Upper lobe of left lung (tissue), 6 donors: ENCODE results near the gene EPHA8. TPM values are rescaled to one million over a fixed set of nuclear protein-coding genes. Genes with fewer than 3 reads are reported as not detected.

Source experiments
- ATAC-seq, 2 donors: fragments of 200-7000 bp; cut with Tn5 transposase; one replicate each; pipeline ENCODE4 v1.9.1; 2022; ENCODE audit warnings: mild to moderate bottlenecking in 2 of 2, moderate library complexity in 2 of 2; ENCODE audit not compliant: low FRiP score in 2 of 2
- DNase-seq, 2 donors: peaks; one replicate each; pipeline ENCODE4 v3.0.0-alpha.2; 2019 to 2020
- H3K27ac ChIP-seq, 4 donors: fragments of 200-600 bp; sonication (generic); one replicate each; pipeline ENCODE4 v1.5.1; 2016 to 2019
- H3K27me3 ChIP-seq, 4 donors: fragments of 200-600 bp; sonication (generic); one replicate each; pipeline ENCODE4 v1.5.1; 2017 to 2019
- H3K36me3 ChIP-seq, 4 donors: fragments of 200-600 bp; sonication (generic); one replicate each; pipeline ENCODE4 v1.5.1; 2016 to 2019
- H3K4me1 ChIP-seq, 4 donors: fragments of 200-600 bp; sonication (generic); one replicate each; pipeline ENCODE4 v1.5.1; 2018 to 2019
- H3K4me3 ChIP-seq, 4 donors: fragments of 200-600 bp; sonication (generic); one replicate each; pipeline ENCODE4 v1.5.1; 2017 to 2019; ENCODE audit warnings: mild to moderate bottlenecking in 2 of 4, moderate library complexity in 1 of 4
- H3K9me3 ChIP-seq, 4 donors: fragments of 200-600 bp; sonication (generic); one replicate each; pipeline ENCODE4 v1.5.1; 2018 to 2019
- EP300 ChIP-seq, 4 donors: sonication (generic); formaldehyde crosslinking; IDR thresholded peaks; one replicate each; pipeline ENCODE4 v1.5.1; 2017; ENCODE audit warnings: antibody characterized with exemption in 4 of 4, control low read depth in 2 of 4
- POLR2A ChIP-seq, 4 donors: fragments of 450-650 bp; IDR thresholded peaks; one replicate each; pipeline ENCODE4 v1.5.1; 2016 to 2017; ENCODE audit warnings: antibody characterized with exemption in 4 of 4, mild to moderate bottlenecking in 2 of 4
- POLR2AphosphoS5 ChIP-seq, 2 donors: sonication (generic); formaldehyde crosslinking; IDR thresholded peaks; one replicate each; pipeline ENCODE4 v1.5.1; 2017; ENCODE audit warnings: antibody characterized with exemption in 2 of 2
- WGBS, 2 donors: methylation state at CpG; one replicate each; pipeline ENCODE4 v1.1.5; 2017 to 2018; 5-methylcytosine and 5-hydroxymethylcytosine counted together
- total RNA-seq, 6 donors: library from RNA; depleted of rRNA in 4 of 6; stranded (reverse); fragments of >200 nt in 4 of 6; gene quantifications; one replicate each; pipeline versions ENCODE4 v1.1.0 to v1.2.1, GENCODE V29; 2016 to 2021
- TF ChIP-seq, protein P1 (sequence below), 6 experiments: fragments of 450-650 bp in 4 of 6; fragments of 200-600 bp in 2 of 6; sonication (generic) in 2 of 6; IDR thresholded peaks; one replicate each; pipeline ENCODE4 v1.5.1; 2016 to 2019; ENCODE audit warnings: antibody characterized with exemption in 6 of 6
- donor health status: DM: no; HTN: no; CAD: no; lungs with moderate emphysema.
- donor health status: DM: no; HTN: yes; CAD: no; lungs with severe emphysema.

Gene EPHA8
- total RNA-seq, 6 donors from 2014 or later = not detected

DNA sequence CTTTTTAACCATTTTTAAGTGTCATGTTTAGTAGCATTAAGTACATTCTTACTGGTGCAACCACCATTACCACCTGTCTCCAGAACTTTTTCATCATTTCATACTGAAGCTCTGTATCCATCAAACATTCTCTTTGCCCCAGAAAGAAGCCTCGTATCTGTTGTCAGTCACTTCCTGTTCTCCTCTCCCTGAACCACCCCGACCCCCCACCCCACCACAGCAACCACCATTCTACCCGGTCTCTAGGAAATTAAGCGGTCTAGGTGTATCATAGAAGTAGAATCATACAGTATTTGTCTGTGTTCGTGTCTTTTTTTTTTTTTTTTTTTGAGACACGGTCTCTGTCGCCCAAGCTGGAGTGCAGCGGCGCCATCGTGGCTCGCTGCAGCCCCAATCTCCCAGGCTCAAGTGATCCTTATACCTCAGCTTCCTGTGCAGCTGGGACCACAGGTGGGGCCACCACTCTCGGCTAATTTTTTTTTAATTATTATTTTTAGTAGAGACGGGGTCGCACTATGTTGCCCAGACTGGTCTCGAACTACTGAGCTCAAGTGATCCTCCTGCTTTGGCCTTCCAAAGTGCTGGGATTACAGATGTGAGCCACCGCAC is 23.7 kb upstream of the EPHA8 start:
- Histone ChIP-seq H3K36me3 (no peaks in the 10 kb centered on the region), H3K9me3 (no peaks in the 10 kb centered on the region), H3K27me3 (no peaks in the 10 kb centered on the region), H3K4me1 (no peaks in the 10 kb centered on the region), H3K4me3 (no peak overlapping the region), H3K27ac (no peak overlapping the region)
- no peak for ATAC-seq
- TF ChIP-seq, protein P1, sequence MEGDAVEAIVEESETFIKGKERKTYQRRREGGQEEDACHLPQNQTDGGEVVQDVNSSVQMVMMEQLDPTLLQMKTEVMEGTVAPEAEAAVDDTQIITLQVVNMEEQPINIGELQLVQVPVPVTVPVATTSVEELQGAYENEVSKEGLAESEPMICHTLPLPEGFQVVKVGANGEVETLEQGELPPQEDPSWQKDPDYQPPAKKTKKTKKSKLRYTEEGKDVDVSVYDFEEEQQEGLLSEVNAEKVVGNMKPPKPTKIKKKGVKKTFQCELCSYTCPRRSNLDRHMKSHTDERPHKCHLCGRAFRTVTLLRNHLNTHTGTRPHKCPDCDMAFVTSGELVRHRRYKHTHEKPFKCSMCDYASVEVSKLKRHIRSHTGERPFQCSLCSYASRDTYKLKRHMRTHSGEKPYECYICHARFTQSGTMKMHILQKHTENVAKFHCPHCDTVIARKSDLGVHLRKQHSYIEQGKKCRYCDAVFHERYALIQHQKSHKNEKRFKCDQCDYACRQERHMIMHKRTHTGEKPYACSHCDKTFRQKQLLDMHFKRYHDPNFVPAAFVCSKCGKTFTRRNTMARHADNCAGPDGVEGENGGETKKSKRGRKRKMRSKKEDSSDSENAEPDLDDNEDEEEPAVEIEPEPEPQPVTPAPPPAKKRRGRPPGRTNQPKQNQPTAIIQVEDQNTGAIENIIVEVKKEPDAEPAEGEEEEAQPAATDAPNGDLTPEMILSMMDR (IDR thresholded peaks at IDR 0.05) = no peak
- no peak for TF ChIP-seq EP300 (IDR thresholded peaks at IDR 0.05)
- TF ChIP-seq POLR2A (IDR thresholded peaks at IDR 0.05) = no peak
- TF ChIP-seq POLR2AphosphoS5 (IDR thresholded peaks at IDR 0.05) = no peak
- WGBS, 2 donors = 73 to 75% methylated on average over 16 of the region's 16 CpGs
- no peak for DNase-seq

DNA sequence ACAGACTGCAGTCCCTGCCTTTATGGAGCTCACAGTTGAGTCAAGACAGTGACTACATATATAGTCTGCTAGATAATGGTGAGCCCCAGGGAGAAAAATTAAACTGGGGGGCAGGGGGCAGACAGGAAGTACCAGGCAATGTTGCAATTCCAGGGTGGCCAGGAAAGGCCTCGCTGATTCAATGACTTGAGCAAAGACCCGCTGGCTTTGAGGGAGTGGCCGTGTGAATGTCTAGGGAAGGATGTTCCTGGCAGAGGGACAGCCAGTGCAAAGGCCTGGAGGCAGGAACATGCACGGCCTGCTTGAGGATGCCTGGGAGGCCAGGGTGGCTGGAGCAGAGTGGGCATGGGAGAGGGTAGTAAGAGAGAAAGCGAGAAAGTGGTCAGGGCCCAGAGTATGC is 23.0 kb upstream of the EPHA8 start:
- TF ChIP-seq POLR2A (IDR thresholded peaks at IDR 0.05) (no peak), POLR2AphosphoS5 (IDR thresholded peaks at IDR 0.05) (no peak), EP300 (IDR thresholded peaks at IDR 0.05) (no peak)
- TF ChIP-seq, protein P1 (IDR thresholded peaks at IDR 0.05) = no peak
- Histone ChIP-seq H3K4me3 (no peak overlapping the region), H3K27me3 (no peaks in the 10 kb centered on the region), H3K4me1 (no peaks in the 10 kb centered on the region), H3K27ac (no peak overlapping the region), H3K9me3 (no peaks in the 10 kb centered on the region), H3K36me3 (no peaks in the 10 kb centered on the region)
- 47 to 54% methylated on average over 5 of the region's 5 CpGs for WGBS, 2 donors
- DNase-seq (no peak), ATAC-seq (no peak)

DNA sequence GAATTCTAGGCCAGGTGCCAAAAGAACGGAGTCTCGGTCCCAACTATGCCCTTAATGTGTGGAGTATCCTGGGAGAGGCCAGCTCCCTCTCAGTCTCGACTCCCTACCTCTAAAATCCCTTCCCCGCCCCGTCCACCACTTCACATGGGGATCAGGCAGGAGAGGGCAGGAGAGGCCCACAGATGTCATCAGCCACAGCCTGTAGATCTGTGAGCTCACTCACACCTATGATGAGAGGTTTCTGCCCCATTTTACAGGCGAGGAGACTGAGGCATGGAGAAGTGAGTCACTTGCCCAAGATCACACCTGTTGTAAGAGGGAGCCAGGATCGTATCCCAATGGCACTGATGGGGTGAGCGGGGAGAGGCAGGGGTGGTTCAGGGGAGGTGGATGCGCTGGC is 20.4 kb upstream of the EPHA8 start:
- no peak for DNase-seq
- Histone ChIP-seq H3K9me3 (no peaks in the 10 kb centered on the region), H3K4me3 (no peak overlapping the region), H3K36me3 (no peaks in the 10 kb centered on the region), H3K4me1 (no peaks in the 10 kb centered on the region), H3K27me3 (no peaks in the 10 kb centered on the region), H3K27ac (no peak overlapping the region)
- ATAC-seq = no peak
- WGBS, 2 donors = 47 to 66% methylated on average over 8 to 9 of the region's 9 CpGs
- TF ChIP-seq POLR2A (IDR thresholded peaks at IDR 0.05) (no peak), EP300 (IDR thresholded peaks at IDR 0.05) (no peak), POLR2AphosphoS5 (IDR thresholded peaks at IDR 0.05) (no peak)

DNA sequence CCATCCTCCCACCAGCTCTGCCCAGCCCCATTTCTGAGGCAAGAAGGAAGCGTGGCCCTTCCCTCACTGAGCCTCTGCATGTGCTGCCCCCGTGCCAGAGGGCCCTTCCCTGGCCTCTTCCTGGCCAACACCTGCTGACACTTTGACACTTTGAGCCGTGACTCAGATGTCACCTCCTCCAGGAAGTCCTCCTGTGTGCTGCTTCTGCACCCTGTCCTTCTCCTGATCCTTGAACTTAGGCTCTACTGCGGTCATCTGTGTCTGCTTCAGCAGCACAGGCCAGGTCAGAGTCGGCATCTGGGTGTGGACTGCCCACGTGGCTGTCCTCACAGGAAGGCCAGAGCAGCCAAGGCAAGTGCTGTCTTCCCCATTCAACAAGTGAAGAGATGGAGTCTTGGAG is 19.6 kb upstream of the EPHA8 start:
- no peak for DNase-seq
- Histone ChIP-seq H3K9me3 (no peaks in the 10 kb centered on the region), H3K27me3 (no peaks in the 10 kb centered on the region), H3K27ac (no peak overlapping the region), H3K36me3 (no peaks in the 10 kb centered on the region), H3K4me1 (no peaks in the 10 kb centered on the region), H3K4me3 (no peak overlapping the region)
- WGBS, 2 donors = 69 to 89% methylated on average over 3 to 6 of the region's 6 CpGs
- TF ChIP-seq POLR2AphosphoS5 (IDR thresholded peaks at IDR 0.05) (no peak), POLR2A (IDR thresholded peaks at IDR 0.05) (no peak), EP300 (IDR thresholded peaks at IDR 0.05) (no peak)
- TF ChIP-seq, protein P1 (IDR thresholded peaks at IDR 0.05) = no peak
- no peak for ATAC-seq

DNA sequence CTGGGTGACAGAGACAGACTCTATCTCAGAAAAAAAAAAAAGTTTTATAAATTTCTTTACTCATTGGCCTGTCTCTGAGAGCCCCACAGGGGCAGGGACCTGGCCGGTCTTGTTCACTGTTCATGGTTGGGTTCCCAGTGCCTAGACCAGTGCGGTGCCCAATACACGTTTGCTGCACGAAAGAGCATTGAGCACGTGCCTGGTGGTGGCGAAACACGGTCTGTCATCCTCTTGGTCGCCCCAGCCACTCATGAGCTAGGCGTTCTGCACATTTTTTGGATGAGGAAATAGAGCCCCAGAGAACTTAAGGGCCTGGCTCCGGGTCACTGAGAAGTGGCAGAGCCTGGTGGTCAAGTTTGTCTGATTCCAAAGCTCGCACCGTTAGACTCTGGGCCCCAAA is 18.7 kb upstream of the EPHA8 start:
- Histone ChIP-seq H3K9me3 (no peaks in the 10 kb centered on the region), H3K4me3 (no peak overlapping the region), H3K36me3 (no peaks in the 10 kb centered on the region), H3K27ac (no peak overlapping the region), H3K4me1 (no peaks in the 10 kb centered on the region), H3K27me3 (no peaks in the 10 kb centered on the region)
- TF ChIP-seq EP300 (IDR thresholded peaks at IDR 0.05) (no peak), POLR2A (IDR thresholded peaks at IDR 0.05) (no peak), POLR2AphosphoS5 (IDR thresholded peaks at IDR 0.05) (no peak)
- TF ChIP-seq, protein P1 (IDR thresholded peaks at IDR 0.05) = no peak
- DNase-seq (no peak), ATAC-seq (no peak)
- 73 to 88% methylated on average over 5 to 12 of the region's 12 CpGs for WGBS, 2 donors
